Esophagus mucosa (tissue), 1 donor: ENCODE measurements around the gene FKRP. TPM values are rescaled to one million over a fixed set of nuclear protein-coding genes. Genes with fewer than 3 reads are reported as not detected.
A peak's percentile ranks its signal among the peaks of the same experiment; 100 is the strongest.
"Not testable (repeated sequence)": the region's sequence is repeated elsewhere in the genome, so short reads cannot be mapped to it uniquely, and the experiment has no call there.

Experiments
- ATAC-seq: fragments of 200-7000 bp; cut with Tn5 transposase; one replicate; pipeline ENCODE4 v1.9.1; 2020
- total RNA-seq: library from RNA; stranded (reverse); gene quantifications from one replicate; pipeline ENCODE4 v1.2.4, GENCODE V29; 2023
- donor health status: DM: yes; HTN: yes; CAD: no.

The FKRP gene
- total RNA-seq, 1 donor from 2014 or later: 7.8 TPM

GRCh38 chr19:46759817-46760333 is 14.0 kb downstream of the FKRP start:
- peak; percentile 19 for ATAC-seq

GRCh38 chr19:46760363-46760762 is 14.5 kb downstream of the FKRP start:
- no peak for ATAC-seq

- ATAC-seq: not testable (repeated sequence)
Observed at GRCh38 chr19:46760897-46761296, 15.0 kb downstream of the FKRP start.

- ATAC-seq: no peak
Observed at GRCh38 chr19:46761418-46761831, 15.6 kb downstream of the FKRP start.

GRCh38 chr19:46762245-46762890 is 16.5 kb downstream of the FKRP start:
- peak; percentile 72 for ATAC-seq

- peak; percentile 69 for ATAC-seq
Observed at GRCh38 chr19:46764817-46765291, 19.0 kb downstream of the FKRP start.

DNA sequence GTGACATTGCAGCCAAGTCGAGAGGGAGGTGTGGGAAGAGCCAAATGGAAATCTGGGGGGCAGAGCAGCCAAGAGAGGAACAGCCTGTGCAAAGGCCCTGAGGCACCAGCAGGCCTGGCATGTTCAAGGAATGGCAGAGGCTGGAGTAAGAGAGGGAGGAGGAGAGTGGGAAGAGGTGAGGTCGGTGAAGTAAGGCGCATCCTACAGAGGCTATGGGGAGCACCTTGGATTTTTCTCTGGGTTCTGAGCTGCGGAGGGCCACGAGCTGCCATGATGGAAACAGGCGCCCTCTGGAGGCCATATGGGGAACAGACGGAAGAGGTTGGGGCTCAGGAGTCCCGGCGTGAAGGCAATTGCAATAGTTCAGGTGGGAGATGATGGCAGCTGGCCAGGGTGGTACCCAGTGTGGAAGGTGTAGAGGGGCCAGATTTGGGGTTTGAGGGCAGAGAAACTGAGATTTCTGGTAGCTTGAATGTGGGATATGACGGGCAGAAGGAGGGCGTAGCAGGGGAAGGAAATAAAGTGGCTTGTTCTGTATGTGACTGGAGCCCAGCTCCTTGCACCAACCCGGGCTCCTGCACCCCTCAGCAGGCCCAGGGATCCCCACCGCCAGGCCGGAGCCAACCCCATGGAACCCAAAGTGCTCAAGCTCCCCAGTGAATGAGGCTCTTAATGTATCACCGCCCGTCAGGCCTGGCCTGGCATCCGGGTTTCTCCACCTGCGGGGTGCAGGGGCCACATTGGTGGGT is 20.9 kb downstream of the FKRP start:
- ATAC-seq: peak; percentile 24

- not testable (repeated sequence) for ATAC-seq
Observed at GRCh38 chr19:46768746-46769145, 22.9 kb downstream of the FKRP start.

DNA sequence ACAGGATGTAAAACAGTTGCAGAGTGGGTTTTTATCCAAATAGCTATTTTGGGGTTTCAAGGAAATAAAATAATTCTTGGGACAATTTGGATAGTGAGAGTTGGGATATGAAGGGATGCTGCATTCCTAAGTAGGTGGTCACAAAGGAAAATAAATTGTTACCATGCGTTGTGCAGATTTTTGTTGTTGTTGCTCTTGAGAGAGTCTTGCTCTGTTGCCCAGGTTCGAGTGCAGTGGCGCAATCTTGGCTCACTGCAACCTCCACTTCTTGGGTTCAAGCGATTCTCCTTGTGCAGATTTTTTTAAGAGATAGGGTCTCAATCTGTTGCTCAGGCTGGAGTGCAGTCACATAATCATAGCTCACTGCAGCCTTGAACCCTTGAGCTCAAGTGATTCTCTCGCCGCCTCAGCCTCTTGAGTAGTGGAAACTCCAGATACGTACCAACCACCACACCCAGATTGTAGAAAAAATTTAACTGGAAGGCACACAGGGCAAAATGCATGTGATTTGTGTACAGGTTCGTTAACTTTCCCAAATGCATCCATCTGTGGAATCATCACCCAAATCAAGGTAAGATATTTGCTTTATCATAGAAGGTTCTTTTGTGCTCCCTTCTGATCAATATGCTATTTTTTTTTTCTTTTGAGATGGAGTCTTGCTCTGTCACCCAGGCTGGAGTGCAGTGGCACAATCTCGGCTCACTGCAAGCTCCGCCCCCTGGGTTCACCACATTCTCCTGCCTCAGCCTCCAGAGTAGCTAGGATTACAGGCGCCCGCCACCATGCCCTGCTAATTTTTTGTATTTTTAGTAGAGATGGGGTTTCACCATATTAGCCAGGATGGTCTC is 26.5 kb downstream of the FKRP start:
- ATAC-seq: no peak

DNA sequence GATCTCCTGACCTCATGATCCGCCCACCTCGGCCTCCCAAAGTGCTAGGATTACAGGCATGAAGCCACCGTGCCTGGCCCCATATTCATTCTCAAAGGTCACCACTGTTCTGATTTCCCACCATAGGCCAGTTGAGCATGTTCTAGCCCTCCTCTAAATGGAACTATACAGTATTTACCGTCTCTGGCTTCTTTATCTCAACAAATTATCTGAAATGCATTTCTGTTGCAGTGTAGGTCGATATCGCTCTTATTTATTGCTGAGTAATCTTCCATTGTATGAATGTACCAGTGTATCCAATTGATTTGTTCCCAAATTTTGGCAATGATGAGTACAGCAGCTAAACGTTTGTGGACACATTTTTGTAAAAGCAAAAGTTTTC is 27.2 kb downstream of the FKRP start:
- ATAC-seq: no peak

DNA sequence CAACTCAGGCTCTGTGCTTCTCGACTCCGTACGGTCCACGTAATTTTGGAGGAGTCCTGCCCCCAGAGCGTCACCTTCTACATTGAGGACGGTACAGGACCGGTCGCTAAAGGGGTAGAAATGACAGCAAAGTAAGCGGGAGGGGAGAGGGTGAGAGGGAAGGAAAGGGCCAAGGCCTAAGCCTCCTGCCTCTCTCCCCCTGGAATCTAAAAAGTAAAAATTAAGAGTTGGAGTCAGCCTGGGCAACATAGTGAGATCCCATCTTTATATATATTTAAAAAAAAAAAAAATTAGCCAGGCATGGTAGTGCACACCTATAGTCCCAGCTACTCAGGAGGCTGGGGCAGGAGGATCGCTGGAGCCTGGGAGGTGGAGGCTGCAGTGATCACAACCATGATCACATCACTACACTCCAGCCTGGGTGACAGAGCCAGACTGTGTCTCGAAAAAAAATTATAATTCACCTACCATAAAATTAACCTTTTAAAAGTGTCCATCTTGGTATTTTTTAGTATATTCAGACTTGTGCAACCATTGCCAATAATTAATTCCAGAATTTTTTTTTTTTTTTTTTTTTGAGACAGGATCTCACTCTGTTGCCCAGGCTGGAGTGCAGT is 29.9 kb downstream of the FKRP start:
- no peak for ATAC-seq

DNA sequence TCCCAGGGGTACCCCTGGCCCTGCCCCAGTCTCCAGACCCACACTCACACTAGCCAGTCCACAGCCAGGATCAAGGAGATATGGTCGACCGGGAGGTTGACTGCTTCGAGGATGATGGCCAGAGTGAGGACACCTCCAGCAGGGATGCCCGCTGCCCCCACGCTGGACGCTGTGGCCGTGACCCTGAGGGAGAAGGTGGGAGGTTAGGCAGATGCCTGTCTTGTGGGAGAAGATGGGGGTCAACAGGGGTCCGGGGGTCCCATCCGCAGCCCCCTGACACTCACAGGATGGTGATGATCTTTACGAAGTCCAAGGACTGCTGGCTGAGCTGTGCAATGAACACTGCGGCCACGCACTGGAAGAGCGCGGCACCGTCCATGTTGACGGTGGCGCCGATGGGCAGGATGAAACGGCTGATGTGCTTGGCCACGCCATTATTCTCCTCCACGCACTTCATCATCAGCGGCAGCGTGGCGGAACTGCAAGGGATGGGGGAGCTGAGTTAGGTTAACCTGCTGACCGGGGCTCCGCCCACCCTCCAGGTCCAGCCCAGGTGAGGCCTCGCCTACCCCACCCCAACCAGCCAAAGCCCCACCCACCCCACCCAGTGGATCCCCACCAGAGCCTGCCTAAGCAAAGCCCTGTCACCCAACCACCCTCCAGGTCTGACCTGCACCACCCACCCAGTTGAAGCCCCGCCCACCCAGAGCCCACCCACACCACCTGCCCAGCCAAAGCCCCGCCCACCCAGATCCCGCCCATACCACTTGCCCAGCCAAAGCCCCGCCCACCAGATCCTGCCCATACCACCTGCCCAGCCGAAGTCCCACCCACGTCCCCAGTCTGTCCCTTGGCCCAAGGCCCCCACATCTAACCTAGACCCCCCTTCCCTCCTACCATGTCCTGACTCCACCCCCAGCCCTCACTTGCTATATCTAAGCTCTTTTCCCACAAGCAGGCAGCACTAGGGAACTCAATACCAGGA is 31.4 kb downstream of the FKRP start:
- peak; percentile 36 for ATAC-seq

GRCh38 chr19:46777956-46778645 is 32.2 kb downstream of the FKRP start:
- ATAC-seq: not testable (repeated sequence)

DNA sequence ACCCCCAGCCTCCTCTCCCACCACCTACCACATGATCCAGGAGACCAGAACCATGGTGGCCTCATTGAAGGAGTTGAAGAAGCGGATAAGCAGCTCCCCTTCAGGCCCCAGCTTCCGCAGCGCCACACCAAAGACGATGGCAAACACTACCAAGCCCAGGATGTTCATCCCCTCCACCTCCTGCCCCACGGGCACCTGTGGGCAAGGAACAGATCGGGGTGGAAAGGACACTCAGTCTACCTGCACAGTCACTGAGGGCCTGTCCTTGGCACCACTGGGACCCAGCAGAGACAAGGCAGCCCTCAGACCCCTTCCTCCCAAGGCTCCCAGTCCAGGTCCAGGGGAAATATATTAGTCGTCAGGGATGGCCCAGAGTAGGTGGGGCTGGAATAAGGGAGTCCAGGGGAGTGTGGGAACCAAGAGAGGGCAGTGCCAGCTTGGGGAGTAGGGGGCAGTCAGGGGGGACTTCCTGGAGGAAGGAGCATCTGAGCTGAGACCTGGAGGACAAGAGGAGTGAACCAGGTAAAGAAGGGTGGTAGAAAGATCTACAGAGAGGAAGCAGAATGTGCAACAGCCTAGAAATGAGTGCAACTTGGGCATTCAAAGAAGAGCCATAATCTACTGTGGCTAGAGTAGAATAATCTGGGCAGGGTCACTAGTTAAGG is 36.6 kb downstream of the FKRP start:
- ATAC-seq: no peak

- no peak for ATAC-seq
Observed at GRCh38 chr19:46783670-46784069, 37.8 kb downstream of the FKRP start.

GRCh38 chr19:46784262-46785053 is 38.6 kb downstream of the FKRP start:
- ATAC-seq: peak; percentile 80

DNA sequence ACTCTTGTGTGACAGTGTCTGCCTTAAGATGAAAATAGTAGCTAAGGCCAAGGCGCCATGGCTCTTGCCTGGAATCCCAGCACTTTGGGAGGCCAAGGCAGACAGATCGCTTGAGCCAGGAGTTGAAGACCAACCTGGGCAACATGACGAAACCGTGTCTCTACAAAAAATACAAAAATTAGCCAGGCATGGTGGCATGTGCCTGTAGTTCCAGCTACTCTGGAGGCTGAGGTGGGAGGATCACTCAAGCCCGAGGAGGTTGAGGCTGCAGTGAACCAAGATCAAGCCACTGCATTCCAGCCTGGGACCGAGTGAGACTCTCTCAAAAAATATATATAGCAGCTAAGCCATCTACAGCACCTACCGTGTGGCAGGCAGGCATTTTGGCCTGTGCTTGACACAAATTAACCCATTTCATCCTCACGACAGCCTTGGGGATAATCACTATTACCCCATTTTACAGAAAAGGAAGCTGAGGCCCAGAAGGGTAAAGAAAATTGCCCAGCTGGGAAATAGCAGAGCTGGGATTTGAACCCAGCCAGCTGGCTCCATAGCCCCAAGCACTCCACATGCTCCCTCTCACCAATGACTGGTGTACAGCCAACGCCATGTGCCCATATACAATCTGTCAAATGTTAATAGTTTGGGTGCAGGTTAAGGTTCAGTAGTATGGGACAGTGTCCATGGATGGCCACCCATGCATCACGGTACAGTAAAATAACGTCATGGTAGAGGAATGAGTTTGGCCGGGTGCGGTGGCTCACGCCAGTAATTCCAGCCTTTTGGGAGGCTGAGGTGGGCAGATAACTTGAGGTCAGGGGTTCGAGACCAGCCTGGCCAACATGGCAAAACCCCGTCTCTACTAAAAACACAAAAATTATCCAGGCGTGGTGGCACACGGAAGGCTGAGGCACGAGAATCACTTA is 39.5 kb downstream of the FKRP start:
- ATAC-seq: no peak

DNA sequence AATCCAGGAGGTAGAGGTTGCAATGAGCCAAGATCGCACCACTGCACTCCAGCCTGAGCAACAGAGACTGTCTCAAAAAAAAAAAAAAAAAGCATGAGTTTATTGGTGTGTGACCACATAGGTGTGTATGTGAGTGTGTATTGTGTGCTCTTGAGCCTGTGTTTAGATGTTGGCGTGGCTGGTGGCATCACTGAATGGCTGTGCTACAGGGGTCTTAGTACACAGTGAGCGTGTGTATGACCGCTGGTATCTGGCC is 40.1 kb downstream of the FKRP start:
- ATAC-seq: no peak
